A673 (cell line): ENCODE results near the gene MICB.
"Not testable (repeated sequence)": the region's sequence is repeated elsewhere in the genome, so short reads cannot be mapped to it uniquely, and the experiment has no call there.

Experiments
- EZH2 ChIP-seq: fragments of 200-600 bp; sonication (generic); IDR thresholded peaks from 2 replicates; pipeline ENCODE4 v1.6.1; 2017; ENCODE audit warnings: borderline replicate concordance, low read depth, mild to moderate bottlenecking, mixed read lengths, antibody characterized with exemption, low read length; ENCODE audit not compliant: poor library complexity, severe bottlenecking
- TF ChIP-seq, protein P1 (sequence below): fragments of 300-800, 200-600 bp; sonication (generic); conservative IDR thresholded peaks from 2 replicates; pipeline ENCODE4 v1.5.1; 2017; ENCODE audit warnings: low read depth, mild to moderate bottlenecking, antibody characterized with exemption, low read length, moderate library complexity, mixed read lengths

DNA sequence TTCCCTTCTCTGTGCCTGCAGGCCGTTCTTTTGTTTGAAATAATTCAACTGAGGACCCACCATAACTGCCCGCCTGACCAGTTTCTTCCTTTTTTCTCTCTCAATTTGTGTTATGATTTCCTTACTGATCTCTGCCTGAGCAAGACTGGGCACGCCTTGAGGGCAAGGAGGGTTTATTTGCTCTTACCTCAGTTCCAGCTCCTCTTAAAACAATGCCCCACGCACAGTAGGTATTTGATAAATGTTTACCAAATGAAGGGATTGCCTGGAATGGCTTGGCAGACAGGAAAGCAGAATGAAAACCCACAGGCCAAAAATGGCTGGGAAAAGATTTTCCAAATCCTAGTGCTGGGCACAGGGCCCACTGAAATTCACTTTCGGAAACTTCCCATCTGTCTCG lies 10.3 kb upstream of the MICB start:
- TF ChIP-seq EZH2: not testable (repeated sequence)
- TF ChIP-seq, protein P1, sequence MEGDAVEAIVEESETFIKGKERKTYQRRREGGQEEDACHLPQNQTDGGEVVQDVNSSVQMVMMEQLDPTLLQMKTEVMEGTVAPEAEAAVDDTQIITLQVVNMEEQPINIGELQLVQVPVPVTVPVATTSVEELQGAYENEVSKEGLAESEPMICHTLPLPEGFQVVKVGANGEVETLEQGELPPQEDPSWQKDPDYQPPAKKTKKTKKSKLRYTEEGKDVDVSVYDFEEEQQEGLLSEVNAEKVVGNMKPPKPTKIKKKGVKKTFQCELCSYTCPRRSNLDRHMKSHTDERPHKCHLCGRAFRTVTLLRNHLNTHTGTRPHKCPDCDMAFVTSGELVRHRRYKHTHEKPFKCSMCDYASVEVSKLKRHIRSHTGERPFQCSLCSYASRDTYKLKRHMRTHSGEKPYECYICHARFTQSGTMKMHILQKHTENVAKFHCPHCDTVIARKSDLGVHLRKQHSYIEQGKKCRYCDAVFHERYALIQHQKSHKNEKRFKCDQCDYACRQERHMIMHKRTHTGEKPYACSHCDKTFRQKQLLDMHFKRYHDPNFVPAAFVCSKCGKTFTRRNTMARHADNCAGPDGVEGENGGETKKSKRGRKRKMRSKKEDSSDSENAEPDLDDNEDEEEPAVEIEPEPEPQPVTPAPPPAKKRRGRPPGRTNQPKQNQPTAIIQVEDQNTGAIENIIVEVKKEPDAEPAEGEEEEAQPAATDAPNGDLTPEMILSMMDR: not testable (repeated sequence)
